Measurements from ENCODE around the gene LHX3.

LHX3 gene

DNA sequence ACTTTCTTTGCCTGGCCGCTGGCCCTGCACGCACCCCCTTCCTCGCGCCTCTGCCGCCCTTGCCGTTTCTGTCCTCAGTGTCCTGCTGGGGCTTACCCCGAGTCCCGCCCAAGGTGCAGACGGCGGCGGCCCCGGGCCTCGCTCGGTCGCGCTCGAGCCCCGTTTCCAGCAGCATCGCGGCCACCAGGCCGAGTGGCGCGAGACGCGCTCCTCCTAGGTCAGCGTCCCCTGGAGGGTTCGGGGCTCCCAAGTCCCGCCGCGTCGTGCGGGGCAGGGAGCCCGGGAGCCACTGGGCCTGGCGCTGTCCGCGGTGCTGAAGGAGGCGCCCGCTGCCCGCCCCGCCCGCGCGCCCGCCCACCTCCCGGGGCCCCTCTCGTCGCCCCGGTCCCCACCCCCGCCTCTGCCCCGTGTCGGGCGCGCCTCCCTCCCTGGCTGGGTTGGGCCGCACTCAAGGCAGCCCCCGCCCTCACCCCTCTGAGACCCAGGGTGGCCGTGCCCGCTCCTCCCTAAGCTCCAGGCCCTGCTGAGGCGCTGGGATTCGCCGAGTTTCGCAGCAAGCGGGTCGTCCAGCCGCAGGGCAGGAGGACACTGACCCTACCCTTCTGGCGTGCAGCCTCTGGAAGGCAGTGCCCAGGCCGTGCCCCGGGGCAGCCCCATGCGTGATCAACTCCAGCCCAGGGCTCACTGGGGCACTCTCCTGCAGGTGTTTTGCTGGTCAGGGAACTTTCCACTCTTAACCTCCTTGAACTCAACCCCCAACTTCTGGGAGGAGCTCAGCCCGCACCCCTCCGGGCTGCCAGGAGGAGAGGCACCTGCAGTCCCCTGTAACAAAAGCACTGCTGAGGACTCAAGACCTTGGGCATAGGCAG lies at the start of gene LHX3:
Gene LHX3, minus strand, starts transcription at position 291 of the 869 bp plus-strand sequence. Its CDS starts 116 bp downstream, at position 175.
- TF ChIP-seq, protein P1, sequence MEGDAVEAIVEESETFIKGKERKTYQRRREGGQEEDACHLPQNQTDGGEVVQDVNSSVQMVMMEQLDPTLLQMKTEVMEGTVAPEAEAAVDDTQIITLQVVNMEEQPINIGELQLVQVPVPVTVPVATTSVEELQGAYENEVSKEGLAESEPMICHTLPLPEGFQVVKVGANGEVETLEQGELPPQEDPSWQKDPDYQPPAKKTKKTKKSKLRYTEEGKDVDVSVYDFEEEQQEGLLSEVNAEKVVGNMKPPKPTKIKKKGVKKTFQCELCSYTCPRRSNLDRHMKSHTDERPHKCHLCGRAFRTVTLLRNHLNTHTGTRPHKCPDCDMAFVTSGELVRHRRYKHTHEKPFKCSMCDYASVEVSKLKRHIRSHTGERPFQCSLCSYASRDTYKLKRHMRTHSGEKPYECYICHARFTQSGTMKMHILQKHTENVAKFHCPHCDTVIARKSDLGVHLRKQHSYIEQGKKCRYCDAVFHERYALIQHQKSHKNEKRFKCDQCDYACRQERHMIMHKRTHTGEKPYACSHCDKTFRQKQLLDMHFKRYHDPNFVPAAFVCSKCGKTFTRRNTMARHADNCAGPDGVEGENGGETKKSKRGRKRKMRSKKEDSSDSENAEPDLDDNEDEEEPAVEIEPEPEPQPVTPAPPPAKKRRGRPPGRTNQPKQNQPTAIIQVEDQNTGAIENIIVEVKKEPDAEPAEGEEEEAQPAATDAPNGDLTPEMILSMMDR (IDR thresholded peaks at IDR 0.05): no peak

DNA sequence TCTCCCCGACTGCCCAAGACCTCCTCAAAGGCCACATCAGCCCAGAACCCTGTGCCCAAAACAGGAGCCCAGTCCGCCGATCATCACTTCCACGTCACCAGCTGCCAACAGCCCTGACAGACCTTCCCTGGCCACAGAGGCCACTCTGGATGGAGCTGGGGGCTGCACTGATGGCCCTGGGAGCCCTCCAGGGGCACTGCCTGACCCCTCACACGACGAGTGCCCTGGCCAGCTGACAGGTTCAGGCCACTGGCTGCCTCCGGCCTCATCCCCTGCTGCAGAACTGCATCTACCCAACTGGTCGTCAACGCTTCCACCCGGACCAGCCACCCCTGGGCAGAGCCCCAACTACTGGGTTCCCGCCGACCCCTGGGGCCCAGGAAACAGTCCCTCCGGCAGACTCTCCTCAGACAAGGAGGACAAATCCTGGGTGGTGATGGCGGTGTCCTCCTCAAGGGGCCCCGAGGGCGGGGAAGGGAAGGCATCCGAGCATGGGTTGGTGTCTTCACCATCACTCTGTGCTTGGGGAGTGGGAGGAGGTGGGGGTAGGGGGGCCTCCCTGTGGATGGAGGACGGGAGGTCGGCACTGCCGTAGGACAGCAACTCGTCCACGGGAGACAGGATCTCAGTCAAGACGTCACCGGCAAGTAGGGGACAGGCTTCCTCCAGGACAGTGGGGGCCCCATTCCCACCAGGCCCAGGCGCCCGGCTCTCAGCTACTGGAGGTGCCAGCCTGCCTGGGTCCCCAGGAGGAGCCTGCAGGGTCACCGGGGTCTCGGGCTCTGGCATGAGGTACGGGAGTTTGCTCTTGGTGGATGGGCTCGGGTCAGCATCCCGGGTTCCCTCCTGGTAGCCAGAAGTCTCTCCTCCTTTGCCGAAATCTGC lies 48.6 kb upstream of the LHX3 start:
- TF ChIP-seq, protein P1 (IDR thresholded peaks at IDR 0.05): no peak

DNA sequence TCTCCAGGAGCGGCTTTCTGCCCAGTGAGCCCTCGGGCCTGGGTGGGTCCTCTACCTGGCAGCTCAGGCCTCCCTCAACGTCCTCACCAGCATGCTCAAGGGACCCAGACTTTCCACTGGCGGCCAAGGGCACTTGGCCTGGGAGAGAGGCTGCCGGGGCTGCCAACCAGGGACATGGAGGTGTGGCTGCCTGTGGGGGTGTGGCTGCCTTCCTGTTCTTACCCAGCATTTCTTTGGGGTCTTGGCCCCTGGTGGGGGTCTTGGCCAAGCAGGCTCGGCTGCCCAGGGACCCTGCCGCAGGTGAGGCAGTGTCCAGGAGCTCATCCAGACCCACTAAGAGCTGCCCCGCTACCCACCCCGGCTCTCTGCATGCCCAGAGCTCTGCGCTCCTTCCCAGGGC lies 47.9 kb upstream of the LHX3 start:
- TF ChIP-seq, protein P1 (IDR thresholded peaks at IDR 0.05): no peak

DNA sequence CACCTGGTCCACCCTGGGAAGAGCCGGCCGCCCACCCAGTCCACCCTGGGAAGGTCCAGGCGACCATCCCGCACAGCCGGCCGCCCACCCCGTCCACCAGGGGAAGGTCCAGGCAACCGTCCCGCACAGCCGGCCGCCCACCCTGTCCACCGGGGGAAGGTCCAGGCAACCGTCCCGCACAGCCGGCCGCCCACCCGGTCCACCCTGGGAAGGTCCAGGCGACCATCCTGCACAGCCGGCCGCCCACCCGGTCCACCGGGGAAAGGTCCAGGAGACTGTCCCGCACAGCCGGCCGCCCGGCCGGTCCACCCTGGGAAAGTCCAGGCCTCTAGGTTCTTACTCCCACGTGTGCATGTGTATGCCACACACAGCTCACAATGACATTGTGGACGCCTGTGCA lies 47.4 kb upstream of the LHX3 start:
- TF ChIP-seq, protein P1 (IDR thresholded peaks at IDR 0.05): no peak

GRCh38 chr9:136251264-136252115 lies 46.6 kb upstream of the LHX3 start:
- TF ChIP-seq, protein P1 (IDR thresholded peaks at IDR 0.05): no peak

GRCh38 chr9:136250676-136251075 lies 45.7 kb upstream of the LHX3 start:
- TF ChIP-seq, protein P1 (IDR thresholded peaks at IDR 0.05): no peak

Data from LNCAP (cell line).